ENCODE data around the gene FOLR3.

Gene FOLR3

GRCh38 chr11:72155751-72156150, 20.2 kb downstream of the FOLR3 start:
- Histone ChIP-seq H2AFZ (ENCODE audit: low read length) (no peak overlapping the region), H3K14ac (ENCODE audit: low read length) (no peak overlapping the region), H2BK15ac (ENCODE audit: low read length) (no peak overlapping the region), H3K4ac (ENCODE audit: low read length) (no peak overlapping the region), H2AK5ac (ENCODE audit: low read depth, low read length) (no peak overlapping the region), H3K4me3 (ENCODE audit: low read length in 2 of 2) (no peak overlapping the region), H3K18ac (ENCODE audit: low read length) (no peak overlapping the region), H2BK120ac (ENCODE audit: low read depth, low read length) (no peak overlapping the region), H2BK5ac (ENCODE audit: low read length) (no peak overlapping the region), H3K36me3 (replicated peaks in 1 of 2; ENCODE audit: control insufficient read depth in 2 of 2, insufficient read depth in 2 of 2, low read length in 2 of 2) (no peaks in the 10 kb centered on the region), H3K4me1 (ENCODE audit: control insufficient read depth in 2 of 2, insufficient read depth in 1 of 2, low read depth in 1 of 2, low read length in 2 of 2) (no peaks in the 10 kb centered on the region), H4K8ac (ENCODE audit: low read depth, low read length) (no peak overlapping the region), H2BK12ac (ENCODE audit: low read length) (no peak overlapping the region), H3K79me1 (ENCODE audit: low read depth, low read length) (no peaks in the 10 kb centered on the region), H3K4me2 (ENCODE audit: insufficient read depth, low read length, poor library complexity, severe bottlenecking) (no peak overlapping the region), H3K9me3 (replicated peaks in 1 of 2; ENCODE audit: control insufficient read depth in 2 of 2, insufficient read depth in 1 of 2, low read depth in 1 of 2, low read length in 2 of 2) (no peaks in the 10 kb centered on the region), H3K9ac (ENCODE audit: low read depth, low read length, poor library complexity) (no peak overlapping the region), H4K91ac (ENCODE audit: low read depth, low read length, poor library complexity) (no peak overlapping the region), H3K23ac (ENCODE audit: low read depth, low read length, poor library complexity) (no peak overlapping the region), H3K27ac (replicated peaks; ENCODE audit: low read length) (no peak overlapping the region), H3K27me3 (ENCODE audit: control insufficient read depth in 3 of 3, insufficient read depth in 3 of 3, low read depth in 1 of 3, low read length in 3 of 3) (peaks cover 0 to 6% (median 0%) of the 10 kb centered on the region in 3 experiments)
- no CpG with 5 or more reads among the region's 4 CpGs for WGBS, 2 donors (ENCODE audit: extremely low coverage in 2 of 2, insufficient read length in 2 of 2, insufficient replicate concordance in 1 of 2)
- no peak for DNase-seq (ENCODE audit: low spot score)

- Histone ChIP-seq H3K4me1 (ENCODE audit: control insufficient read depth in 2 of 2, insufficient read depth in 1 of 2, low read depth in 1 of 2, low read length in 2 of 2) (no peaks in the 10 kb centered on the region), H4K8ac (ENCODE audit: low read depth, low read length) (no peak overlapping the region), H2BK5ac (ENCODE audit: low read length) (no peak overlapping the region), H3K18ac (ENCODE audit: low read length) (no peak overlapping the region), H2BK120ac (ENCODE audit: low read depth, low read length) (no peak overlapping the region), H3K14ac (ENCODE audit: low read length) (no peak overlapping the region), H3K23ac (ENCODE audit: low read depth, low read length, poor library complexity) (no peak overlapping the region), H3K27me3 (ENCODE audit: control insufficient read depth in 3 of 3, insufficient read depth in 3 of 3, low read depth in 1 of 3, low read length in 3 of 3) (peaks cover 0 to 10% (median 0%) of the 10 kb centered on the region in 3 experiments), H2BK12ac (ENCODE audit: low read length) (no peak overlapping the region), H3K4me3 (ENCODE audit: low read length in 2 of 2) (no peak overlapping the region), H3K36me3 (replicated peaks in 1 of 2; ENCODE audit: control insufficient read depth in 2 of 2, insufficient read depth in 2 of 2, low read length in 2 of 2) (no peaks in the 10 kb centered on the region), H2BK15ac (ENCODE audit: low read length) (no peak overlapping the region), H3K4me2 (ENCODE audit: insufficient read depth, low read length, poor library complexity, severe bottlenecking) (no peak overlapping the region), H3K9me3 (replicated peaks in 1 of 2; ENCODE audit: control insufficient read depth in 2 of 2, insufficient read depth in 1 of 2, low read depth in 1 of 2, low read length in 2 of 2) (no peaks in the 10 kb centered on the region), H3K4ac (ENCODE audit: low read length) (no peak overlapping the region), H2AFZ (ENCODE audit: low read length) (no peak overlapping the region), H2AK5ac (ENCODE audit: low read depth, low read length) (no peak overlapping the region), H3K9ac (ENCODE audit: low read depth, low read length, poor library complexity) (no peak overlapping the region), H3K27ac (replicated peaks; ENCODE audit: low read length) (no peak overlapping the region), H3K79me1 (ENCODE audit: low read depth, low read length) (no peaks in the 10 kb centered on the region), H4K91ac (ENCODE audit: low read depth, low read length, poor library complexity) (no peak overlapping the region)
- WGBS, 2 donors (ENCODE audit: extremely low coverage in 2 of 2, insufficient read length in 2 of 2, insufficient replicate concordance in 1 of 2): no CpG with 5 or more reads among the region's 4 CpGs
- no peak for DNase-seq (ENCODE audit: low spot score)
Measured at GRCh38 chr11:72157131-72157530, 21.6 kb downstream of the FOLR3 start.

- WGBS, 2 donors (ENCODE audit: extremely low coverage in 2 of 2, insufficient read length in 2 of 2, insufficient replicate concordance in 1 of 2): no CpG with 5 or more reads among the region's 2 CpGs
- DNase-seq (ENCODE audit: low spot score): no peak
Measured at GRCh38 chr11:72160319-72160718, 24.8 kb downstream of the FOLR3 start.

GRCh38 chr11:72162891-72163492, 27.5 kb downstream of the FOLR3 start:
- Histone ChIP-seq H3K4me3 (ENCODE audit: low read length in 2 of 2) (no peak overlapping the region), H2BK5ac (ENCODE audit: low read length) (no peak overlapping the region), H3K4me1 (ENCODE audit: control insufficient read depth in 2 of 2, insufficient read depth in 1 of 2, low read depth in 1 of 2, low read length in 2 of 2) (no peaks in the 10 kb centered on the region), H3K9me3 (replicated peaks in 1 of 2; ENCODE audit: control insufficient read depth in 2 of 2, insufficient read depth in 1 of 2, low read depth in 1 of 2, low read length in 2 of 2) (peaks cover 0 to 4% of the 10 kb centered on the region in 2 donors), H4K8ac (ENCODE audit: low read depth, low read length) (no peak overlapping the region), H2AFZ (ENCODE audit: low read length) (no peak overlapping the region), H2BK12ac (ENCODE audit: low read length) (no peak overlapping the region), H3K27me3 (ENCODE audit: control insufficient read depth in 3 of 3, insufficient read depth in 3 of 3, low read depth in 1 of 3, low read length in 3 of 3) (peaks cover 0 to 10% (median 0%) of the 10 kb centered on the region in 3 experiments), H4K91ac (ENCODE audit: low read depth, low read length, poor library complexity) (no peak overlapping the region), H2BK15ac (ENCODE audit: low read length) (no peak overlapping the region), H3K9ac (ENCODE audit: low read depth, low read length, poor library complexity) (no peak overlapping the region), H3K14ac (ENCODE audit: low read length) (no peak overlapping the region), H3K36me3 (replicated peaks in 1 of 2; ENCODE audit: control insufficient read depth in 2 of 2, insufficient read depth in 2 of 2, low read length in 2 of 2) (no peaks in the 10 kb centered on the region), H3K4ac (ENCODE audit: low read length) (no peak overlapping the region), H2AK5ac (ENCODE audit: low read depth, low read length) (no peak overlapping the region), H3K27ac (replicated peaks; ENCODE audit: low read length) (no peak overlapping the region), H2BK120ac (ENCODE audit: low read depth, low read length) (no peak overlapping the region), H3K18ac (ENCODE audit: low read length) (no peak overlapping the region), H3K4me2 (ENCODE audit: insufficient read depth, low read length, poor library complexity, severe bottlenecking) (no peak overlapping the region), H3K23ac (ENCODE audit: low read depth, low read length, poor library complexity) (no peak overlapping the region), H3K79me1 (ENCODE audit: low read depth, low read length) (peaks cover 1% of the 10 kb centered on the region)
- no peak for DNase-seq (ENCODE audit: low spot score)
- WGBS, 2 donors (ENCODE audit: extremely low coverage in 2 of 2, insufficient read length in 2 of 2, insufficient replicate concordance in 1 of 2): no CpG with 5 or more reads among the region's 16 CpGs

More at GRCh38 chr11:72160319-72160718, 24.8 kb downstream of the FOLR3 start:
- H3K23ac ChIP-seq (ENCODE audit: low read depth, low read length, poor library complexity): no peak overlapping the region
- no peak overlapping the region for H3K9ac ChIP-seq (ENCODE audit: low read depth, low read length, poor library complexity)
- H2BK120ac ChIP-seq (ENCODE audit: low read depth, low read length): no peak overlapping the region
- H2BK12ac ChIP-seq (ENCODE audit: low read length): no peak overlapping the region
- no peak overlapping the region for H3K27ac ChIP-seq (replicated peaks; ENCODE audit: low read length)
- H2AK5ac ChIP-seq (ENCODE audit: low read depth, low read length): no peak overlapping the region
- no peak overlapping the region for H2BK15ac ChIP-seq (ENCODE audit: low read length)
- no peaks in the 10 kb centered on the region for H3K4me1 ChIP-seq (ENCODE audit: control insufficient read depth in 2 of 2, insufficient read depth in 1 of 2, low read depth in 1 of 2, low read length in 2 of 2)
- no peak overlapping the region for H4K91ac ChIP-seq (ENCODE audit: low read depth, low read length, poor library complexity)
- H4K8ac ChIP-seq (ENCODE audit: low read depth, low read length): no peak overlapping the region
- H3K18ac ChIP-seq (ENCODE audit: low read length): no peak overlapping the region
- H3K79me1 ChIP-seq (ENCODE audit: low read depth, low read length): no peaks in the 10 kb centered on the region
- H3K4me2 ChIP-seq (ENCODE audit: insufficient read depth, low read length, poor library complexity, severe bottlenecking): no peak overlapping the region
- H3K4me3 ChIP-seq (ENCODE audit: low read length in 2 of 2): no peak overlapping the region
- H2AFZ ChIP-seq (ENCODE audit: low read length): no peak overlapping the region
- no peak overlapping the region for H3K14ac ChIP-seq (ENCODE audit: low read length)
- no peak overlapping the region for H2BK5ac ChIP-seq (ENCODE audit: low read length)
- no peak overlapping the region for H3K4ac ChIP-seq (ENCODE audit: low read length)
- peaks cover 0 to 13% (median 0%) of the 10 kb centered on the region in 3 experiments for H3K27me3 ChIP-seq (ENCODE audit: control insufficient read depth in 3 of 3, insufficient read depth in 3 of 3, low read depth in 1 of 3, low read length in 3 of 3)
- no peaks in the 10 kb centered on the region for H3K9me3 ChIP-seq (replicated peaks in 1 of 2; ENCODE audit: control insufficient read depth in 2 of 2, insufficient read depth in 1 of 2, low read depth in 1 of 2, low read length in 2 of 2)
- no peaks in the 10 kb centered on the region for H3K36me3 ChIP-seq (replicated peaks in 1 of 2; ENCODE audit: control insufficient read depth in 2 of 2, insufficient read depth in 2 of 2, low read length in 2 of 2)
